NCI-H748 (cell line): ENCODE results near the gene PIGM.
"Not testable (repeated sequence)": the region's sequence is repeated elsewhere in the genome, so short reads cannot be mapped to it uniquely, and the experiment has no call there.

Source experiments
- DNase-seq: peaks from one replicate; lab custom pipeline; 2025; ENCODE audit not compliant: unreplicated experiment; lab: John Stamatoyannopoulos, UW

Gene PIGM

DNA sequence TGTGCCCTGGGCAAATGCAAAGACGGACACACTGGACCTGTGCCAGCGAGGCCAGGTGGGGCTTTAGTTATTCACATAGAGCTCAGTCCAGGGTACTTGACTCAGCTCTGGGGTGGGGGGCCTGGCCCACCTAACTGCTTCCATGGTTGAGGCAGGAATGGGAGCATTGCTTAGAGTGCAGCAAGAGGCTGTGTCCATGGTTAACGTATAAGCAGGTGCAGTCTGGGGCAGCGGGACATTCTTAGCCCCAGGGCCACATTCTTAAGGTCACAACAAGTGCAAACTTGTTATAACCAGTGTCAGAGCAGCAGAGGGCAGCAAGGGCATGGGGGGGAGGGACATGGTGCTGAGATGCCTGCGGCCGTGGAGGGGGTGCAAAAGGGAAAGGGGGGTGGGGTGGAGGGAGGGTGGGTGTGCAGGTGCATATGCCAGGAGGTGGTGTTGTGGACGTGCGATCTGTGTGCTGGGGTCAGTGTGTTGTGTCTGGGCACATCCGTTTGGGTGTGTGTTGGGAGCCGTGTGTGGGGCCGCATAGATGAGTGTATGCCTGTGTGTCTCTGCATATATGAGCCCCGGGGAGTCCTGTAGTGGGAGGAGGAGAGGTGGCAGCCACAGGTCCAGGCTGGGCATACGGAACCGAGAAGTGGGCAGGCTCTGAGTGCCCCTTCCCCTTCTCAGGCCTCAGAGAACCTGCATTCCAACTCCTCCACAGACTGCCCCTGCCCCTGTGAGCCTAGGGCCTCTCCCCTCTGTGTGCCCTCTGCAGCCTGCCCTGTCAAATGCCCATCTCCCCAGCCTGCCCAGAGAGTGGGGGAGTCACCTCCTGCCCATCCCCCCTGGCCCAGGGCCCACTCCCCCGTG is 29.8 kb upstream of the PIGM start:
- no peak for DNase-seq

DNA sequence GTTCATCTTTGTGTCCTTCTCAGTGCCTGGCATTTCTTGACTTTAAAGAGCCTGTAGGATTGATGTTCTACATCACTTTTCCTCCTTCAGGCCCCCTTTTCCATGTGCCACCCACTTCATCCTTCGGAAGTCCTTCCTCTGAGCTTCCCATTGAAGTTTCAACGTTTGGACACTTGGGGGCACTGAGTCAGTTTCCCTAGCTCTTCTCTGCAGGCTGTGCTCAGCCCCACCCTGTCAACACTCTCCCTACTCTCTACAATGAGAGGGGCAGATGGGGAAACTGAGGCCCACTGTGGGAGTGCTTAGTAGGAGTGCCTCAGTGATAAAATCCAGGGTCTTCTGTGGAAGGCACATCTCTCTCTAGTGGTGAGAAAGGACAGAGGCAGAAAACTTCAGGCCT is 26.3 kb upstream of the PIGM start:
- DNase-seq, result no peak

DNA sequence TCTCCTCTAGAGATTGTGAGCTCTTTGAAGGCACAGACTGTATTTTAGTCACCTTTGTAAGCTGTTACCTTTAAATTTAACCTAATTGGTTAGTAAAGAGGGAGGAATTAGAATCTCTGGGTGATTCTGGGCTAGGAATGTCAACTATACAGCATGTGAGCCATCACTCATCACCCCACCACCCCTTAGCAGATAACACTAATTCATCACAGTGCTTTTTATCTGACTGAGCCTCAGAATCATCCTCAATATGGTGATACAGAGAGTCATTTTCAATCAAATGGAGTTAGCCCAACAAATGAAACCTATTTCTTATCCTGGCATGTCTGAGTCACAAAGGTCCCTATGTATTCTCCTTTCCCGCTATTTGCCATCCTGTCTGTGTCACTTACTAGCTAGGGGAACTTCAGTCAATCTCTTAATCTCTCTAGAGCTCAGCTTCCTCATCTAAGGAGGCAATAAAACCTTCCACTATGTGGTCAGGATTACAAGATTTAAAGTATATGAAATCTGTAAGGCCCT is 24.9 kb upstream of the PIGM start:
- no peak for DNase-seq

DNA sequence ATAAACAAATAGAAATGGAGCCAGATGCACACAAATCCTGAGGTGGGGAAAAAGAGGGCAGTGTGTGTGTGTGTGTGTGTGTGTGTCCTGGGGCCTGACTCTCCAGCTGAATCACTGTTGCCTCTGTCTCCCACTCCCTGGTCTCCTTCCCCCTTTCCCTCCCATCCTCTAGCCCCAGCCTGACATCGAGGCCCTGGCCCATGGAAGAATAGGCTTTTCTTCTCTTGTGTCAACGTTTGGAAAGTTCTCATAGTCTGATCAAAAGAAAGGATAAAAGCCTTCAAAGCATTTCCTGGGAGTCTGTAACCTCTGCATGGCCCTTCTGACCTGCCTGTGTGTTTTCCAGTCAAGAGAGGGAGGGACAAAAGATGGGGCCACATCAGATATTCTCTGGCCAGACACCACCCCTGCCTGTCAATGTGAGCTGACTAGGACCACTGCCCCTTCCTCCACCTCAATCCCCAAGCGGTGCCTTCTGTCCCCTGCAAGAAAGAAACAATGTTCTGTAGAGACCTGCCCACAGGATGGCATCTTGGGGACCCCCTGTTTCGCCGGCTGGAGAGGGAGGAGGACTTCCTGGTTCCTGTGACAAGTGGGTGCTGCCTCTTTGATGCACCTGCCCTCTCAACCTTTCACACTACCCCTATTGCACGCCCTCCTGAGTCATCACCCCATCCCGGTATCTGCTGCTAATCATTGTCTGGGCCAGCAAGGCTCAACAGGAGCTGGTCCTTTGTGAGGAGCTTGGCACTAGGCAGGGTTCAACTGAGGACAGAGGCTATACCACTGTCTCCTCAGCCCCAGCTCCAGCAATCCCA is 22.0 kb upstream of the PIGM start:
- no peak for DNase-seq

DNA sequence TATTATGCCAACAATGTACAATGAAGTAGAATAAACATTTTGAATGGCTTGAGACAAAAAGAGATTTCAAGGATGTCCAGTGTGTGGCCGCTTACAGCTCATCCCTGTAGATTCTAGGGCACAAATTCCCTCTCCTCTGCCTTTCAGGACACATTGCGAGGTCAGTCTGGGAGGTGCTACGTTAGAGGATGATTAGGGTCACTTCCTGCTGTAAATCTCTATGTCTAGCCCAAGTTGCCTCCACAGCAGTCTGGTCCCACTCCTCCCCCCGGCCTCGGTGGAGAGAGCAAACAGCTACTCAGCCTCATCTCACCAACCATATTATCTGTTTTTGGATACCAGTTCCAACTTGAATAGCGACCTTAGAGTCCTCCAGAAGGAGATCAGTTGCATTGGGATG is 21.1 kb upstream of the PIGM start:
- DNase-seq, result no peak

DNA sequence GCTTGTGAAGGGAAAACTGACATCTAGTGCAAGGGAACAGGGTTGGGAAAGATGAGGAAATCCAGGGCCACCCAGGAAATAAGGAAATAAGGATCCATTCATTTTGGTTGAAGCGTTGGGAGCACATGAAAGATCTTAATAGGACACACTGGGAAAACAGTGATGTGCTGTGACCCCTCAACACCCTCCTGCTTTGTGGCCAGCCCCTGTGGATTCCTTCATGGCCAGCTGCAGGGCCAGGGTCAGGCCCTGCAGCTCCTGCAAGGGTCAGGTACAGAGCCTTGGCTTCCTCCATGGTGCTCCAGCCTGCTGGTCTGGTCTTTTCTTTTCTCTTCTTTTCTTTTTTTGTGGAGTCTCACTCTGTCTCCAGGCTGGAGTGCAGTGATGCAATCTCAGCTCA is 18.8 kb upstream of the PIGM start:
- no peak for DNase-seq

DNA sequence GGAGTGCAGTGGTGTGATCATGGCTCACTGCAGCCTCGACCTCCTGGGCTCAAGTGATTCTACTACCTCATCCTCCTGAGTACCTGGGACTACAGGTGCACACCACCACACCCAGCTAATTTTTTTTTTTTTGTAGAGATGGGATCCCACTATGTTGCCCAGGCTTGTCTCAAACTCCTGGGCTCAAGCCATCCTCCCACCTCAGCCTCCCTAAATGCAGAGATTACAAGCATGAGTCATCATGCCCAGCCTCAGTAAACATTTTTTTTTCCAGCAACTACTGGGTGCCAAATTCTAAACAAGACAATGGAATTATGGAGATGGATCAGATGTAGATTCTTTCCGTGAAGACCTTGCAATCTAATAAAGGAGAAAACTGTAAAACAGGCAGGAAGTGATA is 18.4 kb upstream of the PIGM start:
- DNase-seq, result not testable (repeated sequence)

DNA sequence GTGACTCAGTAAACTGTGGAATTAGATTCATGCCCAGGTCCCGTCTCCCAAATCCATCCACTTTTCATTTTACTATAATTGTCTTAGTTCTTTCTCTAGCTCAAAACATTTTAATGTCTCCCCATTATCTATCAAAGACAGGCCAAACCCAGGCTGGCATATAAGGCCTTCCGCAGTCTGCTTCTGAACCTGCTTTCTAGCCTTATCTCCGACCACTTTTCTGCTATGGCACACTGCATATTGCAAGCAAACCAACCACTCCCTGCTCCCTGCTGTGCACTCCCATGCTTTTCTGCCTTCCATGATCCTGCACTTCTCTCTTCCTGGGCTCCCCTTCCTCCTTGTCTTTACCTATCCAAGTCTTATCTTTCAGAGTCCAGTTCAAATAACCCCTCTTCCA is 17.3 kb upstream of the PIGM start:
- no peak for DNase-seq

DNA sequence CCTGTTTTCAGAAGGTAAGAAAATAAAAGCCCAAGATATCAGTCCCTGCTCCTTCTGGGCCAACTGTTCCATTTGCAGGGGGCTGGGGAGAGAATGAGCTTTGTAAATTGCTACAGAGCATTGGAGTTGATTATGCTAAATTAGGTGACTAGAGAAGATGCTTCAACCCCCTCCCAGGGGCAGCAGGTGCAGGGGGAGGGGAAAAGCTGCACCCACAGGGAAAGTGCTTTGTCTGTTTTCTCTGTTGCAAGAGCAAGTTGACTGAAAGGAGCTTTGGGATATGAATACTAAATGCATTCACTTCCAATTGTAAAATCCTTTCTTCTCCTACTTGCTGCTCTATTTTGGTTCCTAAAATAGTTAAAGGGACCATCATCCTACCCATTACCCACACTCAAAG is 16.5 kb upstream of the PIGM start:
- DNase-seq, result no peak

DNA sequence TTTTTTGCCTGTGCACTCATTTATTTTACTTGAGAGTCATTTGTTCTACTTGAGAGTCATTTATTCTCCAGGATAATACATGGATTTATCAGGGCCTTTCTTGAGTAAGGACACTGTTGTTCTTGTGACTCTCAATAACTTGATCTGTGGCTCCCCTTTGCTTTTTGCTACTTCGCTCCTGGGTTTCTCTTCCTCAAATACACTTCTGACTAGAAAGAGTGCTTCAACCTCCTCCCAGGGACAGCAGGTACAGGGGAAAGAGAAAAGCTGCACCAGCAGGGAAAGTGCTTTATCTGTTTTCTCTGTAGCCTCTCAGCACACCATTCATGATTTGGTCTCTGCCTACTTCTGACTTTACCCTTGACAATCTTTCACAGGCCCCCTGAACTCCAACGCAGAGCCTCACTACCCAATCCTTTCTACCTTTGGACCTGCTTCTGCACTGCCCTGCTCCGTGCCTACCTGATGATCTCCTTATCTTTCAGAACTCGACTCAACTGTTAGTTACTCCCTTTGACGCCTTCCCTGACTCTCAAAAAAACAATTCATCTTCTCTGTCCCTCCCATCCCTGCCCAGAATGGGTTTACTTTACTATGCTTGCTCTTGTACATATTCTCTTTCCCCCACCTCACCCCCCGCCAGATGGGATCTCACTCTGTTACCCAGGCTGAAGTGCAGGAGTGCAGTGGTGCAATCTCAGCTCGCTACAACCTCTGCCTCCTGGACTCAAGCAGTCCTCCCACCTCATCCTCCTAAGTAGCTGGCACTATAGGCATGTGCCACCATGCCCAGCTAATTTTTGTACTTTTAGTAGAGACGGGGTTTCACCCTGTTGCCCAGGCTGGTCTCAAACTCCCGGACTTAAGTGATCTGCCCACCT is 15.6 kb upstream of the PIGM start:
- no peak for DNase-seq

DNA sequence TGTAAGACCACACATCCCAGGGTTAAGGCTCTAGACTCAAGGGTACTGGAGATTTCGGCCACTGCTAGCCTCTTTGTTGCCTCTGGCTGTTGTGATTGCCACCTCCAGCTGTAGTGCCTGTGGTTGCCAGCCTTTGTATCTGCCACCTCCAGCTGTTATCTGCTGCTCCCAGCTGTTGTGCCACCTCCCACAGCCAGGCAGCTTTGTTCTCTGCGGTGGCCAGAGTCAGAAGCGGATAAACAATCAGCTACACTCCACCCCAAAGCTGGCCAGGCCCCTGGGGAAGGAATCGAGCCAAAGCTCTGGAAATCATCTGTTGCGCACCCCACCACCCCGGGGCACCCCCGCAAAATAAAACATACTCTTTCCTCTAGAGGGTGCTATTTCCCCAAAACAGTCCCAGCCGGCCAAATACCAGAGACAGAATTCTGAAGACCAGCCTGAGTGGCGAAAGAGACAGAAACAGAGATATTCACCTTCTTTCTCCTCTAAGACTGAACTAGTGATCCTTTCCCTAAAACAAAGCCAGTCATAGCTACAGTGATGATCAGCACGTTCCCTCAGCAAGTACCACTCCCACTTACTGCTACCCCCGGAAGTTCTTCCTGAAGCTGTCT is 14.8 kb upstream of the PIGM start:
- DNase-seq, result peak; percentile 34

DNA sequence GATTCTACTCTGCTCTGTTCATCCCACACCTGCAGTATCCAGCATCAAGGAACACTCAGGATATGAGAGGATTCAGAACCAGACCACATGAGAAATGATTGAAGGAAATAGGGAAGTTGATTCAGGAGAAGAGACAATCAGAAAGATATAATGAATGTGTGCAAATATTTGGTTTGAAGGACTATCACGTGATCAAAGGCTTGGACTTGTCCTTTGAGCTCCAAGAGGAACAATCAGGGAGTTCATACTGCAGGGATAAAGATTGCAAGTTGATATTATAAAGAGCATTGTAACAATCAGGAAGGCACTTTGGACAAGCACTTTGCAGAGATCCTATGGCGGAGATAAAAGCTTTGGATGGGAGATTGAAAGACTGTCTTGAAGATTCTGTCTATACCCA is 13.9 kb upstream of the PIGM start:
- no peak for DNase-seq

DNA sequence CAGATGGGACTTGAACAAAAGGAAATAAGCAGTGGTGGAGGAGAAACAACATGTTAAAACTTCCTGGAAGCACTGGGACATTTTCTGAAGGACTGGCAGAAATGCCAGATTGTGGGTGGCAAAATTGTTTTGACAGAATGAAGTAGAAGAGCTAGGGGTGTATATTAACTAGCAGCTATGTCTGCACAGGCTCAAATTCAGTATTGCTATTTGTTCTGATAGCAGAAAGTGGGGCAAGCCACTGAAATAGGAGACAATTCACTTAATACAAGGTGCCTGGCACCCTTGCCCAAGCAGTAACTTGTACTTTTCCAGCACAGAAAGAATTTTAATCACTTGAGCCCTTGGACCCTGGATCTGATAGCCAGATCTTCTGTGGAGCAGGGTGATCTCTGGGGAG is 11.8 kb upstream of the PIGM start:
- DNase-seq, result no peak

DNA sequence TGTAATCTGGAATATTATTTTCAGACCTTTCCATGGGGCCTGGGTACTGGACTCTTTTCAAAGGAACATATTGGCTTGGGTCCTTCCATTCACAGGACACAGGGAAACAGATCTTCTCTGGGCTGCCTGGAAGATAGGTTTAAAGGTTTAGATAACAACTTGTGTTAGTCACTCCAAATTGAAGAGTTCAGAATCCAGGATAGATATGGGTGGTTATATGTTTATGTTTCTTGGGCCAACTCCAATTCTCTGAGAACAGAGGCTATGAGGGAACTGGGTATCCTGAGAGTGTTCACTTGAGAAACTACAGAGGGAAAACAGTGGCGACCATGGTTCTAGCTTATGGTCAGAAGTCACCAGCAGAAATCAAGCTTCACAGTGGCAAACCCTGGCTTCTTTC is 8.7 kb upstream of the PIGM start:
- no peak for DNase-seq

DNA sequence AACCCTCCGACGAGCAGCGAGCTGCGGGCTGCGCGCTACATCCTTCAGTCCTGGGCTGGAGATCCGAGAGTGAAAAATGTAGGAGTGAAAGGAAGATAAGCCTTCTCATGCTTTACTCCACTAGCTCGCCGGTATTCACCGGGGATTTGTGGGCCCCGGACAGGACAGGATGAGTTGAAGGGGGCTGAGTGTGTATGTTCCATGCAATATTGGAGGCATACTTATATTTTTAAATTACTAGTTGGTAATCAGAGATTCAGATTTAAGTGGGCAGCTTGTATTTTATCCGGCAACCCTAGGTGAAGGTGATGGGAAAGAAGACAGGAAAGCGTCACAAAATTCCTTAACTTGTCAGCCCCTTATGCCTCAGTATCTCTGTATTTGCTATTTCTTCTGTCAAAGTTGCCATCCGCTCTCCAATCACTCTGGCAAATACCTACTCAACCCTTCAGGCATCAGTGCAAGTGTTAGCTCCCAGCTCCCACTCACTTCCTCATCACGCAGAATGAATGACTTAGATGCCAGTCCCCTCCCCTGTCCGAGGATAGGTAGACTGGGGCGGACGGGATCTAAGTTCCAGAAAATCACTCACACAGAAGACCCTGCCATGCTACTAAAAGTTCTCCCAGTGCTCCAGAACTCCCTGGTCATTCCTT is 503 bp upstream of the PIGM start:
- peak; percentile 21 for DNase-seq

DNA sequence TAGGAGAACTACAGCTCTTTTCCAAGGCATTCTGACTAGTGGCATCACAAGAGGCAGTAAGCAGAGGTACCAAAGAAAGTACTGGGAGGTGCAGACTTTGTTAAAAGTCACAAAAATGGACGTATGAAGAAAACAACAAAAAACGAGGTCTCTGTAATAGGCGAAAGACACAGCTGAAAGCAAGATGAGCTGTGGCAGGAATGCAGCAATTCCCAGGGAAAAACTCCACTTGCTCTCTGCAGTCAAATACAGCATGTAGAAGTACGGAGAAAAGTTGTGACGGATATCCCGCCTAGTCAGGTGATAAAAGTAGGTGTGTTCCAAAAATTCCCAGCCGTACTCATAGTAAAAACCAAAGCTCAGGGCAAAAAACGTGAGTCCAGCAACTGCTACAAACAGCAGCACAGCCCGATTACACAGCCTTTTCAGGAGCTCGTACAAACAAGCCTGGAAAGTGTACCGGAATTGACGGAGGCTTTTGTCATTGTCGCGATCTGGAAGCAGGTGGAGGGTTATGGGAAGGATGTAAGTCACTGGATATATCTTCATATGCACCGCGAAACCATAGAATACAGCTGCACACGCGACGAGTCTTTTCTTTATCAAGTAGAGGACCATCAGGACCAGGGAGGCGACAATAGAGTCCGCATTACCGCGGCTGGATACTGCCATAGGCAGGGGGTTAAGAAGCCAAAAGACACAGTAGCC is 979 bp downstream of the PIGM start:
- DNase-seq, result peak; percentile 63

DNA sequence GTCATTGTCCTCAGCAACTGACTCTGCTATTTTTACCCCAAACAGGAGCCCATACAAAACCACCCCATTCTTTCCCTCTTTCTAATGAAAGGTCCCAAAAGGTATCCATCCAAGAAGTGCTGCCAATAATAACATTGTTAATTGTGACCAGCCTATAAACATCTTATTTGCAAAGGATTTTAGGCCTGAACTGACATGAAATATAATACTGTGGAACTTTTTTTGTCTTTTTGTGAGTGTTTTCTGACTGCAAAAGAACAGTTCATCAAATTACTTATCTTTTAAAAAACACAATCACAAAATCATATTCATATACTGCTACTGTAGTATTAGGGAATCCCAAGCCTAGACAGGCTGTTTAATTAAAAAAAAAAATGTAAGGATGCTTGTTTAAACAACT is 3.4 kb downstream of the PIGM start:
- DNase-seq, result no peak

DNA sequence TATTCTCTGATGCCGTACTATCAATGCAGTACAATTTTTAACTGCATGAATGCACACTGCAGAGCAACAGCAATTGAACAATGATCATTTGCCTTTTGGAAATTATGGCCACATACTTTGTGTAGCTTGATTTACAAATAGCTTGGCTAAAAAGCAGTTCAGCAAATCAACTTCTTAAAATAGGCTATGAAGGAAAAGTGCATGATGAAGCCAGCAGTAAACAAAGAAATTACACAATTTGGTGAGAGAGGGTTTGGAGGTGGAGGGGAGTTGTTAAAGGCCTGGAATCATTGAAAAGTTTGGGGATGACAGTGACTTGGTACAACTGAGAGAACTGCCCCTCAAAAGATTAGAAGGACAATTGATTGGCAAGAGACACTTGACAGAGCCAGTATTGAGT is 6.5 kb downstream of the PIGM start:
- no peak for DNase-seq

DNA sequence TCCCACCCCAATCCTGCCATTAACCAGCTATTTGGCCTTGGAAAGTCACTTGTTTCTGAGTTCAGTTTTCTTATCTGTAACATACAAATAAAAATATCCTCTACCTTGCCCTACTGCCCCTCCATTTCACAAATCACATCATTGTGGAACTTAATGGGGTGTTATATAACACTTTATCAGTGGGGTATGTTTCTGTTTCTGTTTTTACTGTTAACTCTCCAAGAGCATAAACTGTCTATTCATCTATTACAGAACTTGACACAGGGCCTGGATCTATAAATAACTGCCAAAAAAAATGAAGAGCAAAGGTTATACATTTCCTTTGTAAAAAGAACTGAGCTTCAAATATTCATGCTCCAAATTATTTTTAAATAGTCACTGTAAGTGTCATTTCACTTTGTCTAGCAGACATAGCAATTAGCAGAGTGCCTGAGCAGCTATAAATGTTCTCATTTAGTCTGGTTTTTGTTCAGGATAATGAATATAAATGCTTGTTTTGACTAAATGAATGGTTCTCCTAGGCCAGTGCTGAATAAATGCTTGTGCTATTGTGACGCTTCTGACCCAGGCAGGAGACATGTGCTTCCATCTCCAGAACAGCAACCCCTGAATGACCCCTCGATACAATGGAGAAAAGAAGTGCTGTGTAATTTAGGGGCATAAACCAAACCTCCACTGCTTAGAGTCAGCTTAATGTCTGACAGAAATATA is 7.4 kb downstream of the PIGM start:
- DNase-seq, result peak; percentile 9
